HG03175 (cell line): ENCODE results near the gene CASZ1.

Source experiments
- ATAC-seq: cut with Tn5 transposase; IDR thresholded peaks from one replicate; pipeline ENCODE4 v1.9.1; 2021; ENCODE audit warnings: mild to moderate bottlenecking, moderate library complexity; ENCODE audit not compliant: unreplicated experiment

The CASZ1 gene, protein sequence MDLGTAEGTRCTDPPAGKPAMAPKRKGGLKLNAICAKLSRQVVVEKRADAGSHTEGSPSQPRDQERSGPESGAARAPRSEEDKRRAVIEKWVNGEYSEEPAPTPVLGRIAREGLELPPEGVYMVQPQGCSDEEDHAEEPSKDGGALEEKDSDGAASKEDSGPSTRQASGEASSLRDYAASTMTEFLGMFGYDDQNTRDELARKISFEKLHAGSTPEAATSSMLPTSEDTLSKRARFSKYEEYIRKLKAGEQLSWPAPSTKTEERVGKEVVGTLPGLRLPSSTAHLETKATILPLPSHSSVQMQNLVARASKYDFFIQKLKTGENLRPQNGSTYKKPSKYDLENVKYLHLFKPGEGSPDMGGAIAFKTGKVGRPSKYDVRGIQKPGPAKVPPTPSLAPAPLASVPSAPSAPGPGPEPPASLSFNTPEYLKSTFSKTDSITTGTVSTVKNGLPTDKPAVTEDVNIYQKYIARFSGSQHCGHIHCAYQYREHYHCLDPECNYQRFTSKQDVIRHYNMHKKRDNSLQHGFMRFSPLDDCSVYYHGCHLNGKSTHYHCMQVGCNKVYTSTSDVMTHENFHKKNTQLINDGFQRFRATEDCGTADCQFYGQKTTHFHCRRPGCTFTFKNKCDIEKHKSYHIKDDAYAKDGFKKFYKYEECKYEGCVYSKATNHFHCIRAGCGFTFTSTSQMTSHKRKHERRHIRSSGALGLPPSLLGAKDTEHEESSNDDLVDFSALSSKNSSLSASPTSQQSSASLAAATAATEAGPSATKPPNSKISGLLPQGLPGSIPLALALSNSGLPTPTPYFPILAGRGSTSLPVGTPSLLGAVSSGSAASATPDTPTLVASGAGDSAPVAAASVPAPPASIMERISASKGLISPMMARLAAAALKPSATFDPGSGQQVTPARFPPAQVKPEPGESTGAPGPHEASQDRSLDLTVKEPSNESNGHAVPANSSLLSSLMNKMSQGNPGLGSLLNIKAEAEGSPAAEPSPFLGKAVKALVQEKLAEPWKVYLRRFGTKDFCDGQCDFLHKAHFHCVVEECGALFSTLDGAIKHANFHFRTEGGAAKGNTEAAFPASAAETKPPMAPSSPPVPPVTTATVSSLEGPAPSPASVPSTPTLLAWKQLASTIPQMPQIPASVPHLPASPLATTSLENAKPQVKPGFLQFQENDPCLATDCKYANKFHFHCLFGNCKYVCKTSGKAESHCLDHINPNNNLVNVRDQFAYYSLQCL (N-terminal part only)

GRCh38 chr1:10796029-10796944 lies at the start of gene CASZ1:
TSS of gene CASZ1 (minus strand) at chr1:10796646. CDS start at chr1:10693889, 102,757 bp downstream.
- ATAC-seq: no peak

- no peak for ATAC-seq
These were observed 47.3 kb upstream of the CASZ1 start for GRCh38 chr1:10843697-10844096.

- ATAC-seq: no peak
These were observed 44.7 kb upstream of the CASZ1 start for GRCh38 chr1:10841118-10841517.

DNA sequence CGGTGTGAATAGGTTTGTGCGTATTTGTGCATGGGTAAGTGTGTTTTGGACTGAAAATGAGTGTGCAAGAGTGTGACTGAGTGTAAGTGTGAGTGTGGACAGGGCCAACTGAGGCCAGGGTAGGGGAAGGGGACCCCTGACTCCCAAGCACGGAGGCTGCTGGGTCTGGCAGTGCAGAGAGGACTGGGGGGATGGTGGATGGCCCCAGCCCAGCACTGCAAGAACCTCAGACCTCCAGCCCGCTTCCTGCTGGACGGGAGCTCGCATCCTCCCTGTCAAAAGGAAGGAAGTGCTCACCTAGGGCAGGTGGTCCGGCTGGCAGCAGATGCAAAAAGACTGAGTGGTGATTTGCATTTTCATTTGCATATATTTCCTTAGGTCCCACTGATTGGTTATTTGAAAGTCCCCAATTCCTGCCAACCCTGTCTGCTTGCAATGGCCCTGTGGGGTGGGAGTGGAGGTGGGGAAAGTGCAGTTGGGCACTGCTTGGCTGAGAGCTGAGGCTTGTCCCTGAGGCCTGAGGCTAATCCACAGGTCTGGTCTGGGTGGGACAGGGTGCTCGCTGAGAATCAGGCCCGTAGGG lies 42.8 kb upstream of the CASZ1 start:
- no peak for ATAC-seq

GRCh38 chr1:10838541-10838940 lies 42.1 kb upstream of the CASZ1 start:
- no peak for ATAC-seq

DNA sequence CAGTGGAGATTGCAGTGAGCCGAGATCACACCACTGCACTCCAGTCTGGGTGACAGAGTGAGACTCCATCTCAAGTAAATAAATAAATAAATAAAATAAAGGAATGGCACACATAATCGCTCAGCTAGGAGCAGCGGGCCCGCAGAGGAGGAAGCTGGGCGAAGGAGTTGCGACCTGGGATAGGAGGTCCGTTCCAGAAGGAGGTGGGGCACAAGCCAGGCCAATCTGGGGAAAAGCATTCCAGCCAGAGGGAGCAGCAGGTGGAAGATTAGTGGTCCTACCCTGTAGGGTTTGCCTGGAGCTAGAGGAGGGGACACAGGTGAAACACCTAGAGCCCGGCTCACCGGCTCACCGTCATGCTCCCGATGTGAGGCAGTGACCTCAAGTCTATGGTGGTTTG lies 40.3 kb upstream of the CASZ1 start:
- no peak for ATAC-seq

GRCh38 chr1:10835822-10836421 lies 39.5 kb upstream of the CASZ1 start:
- ATAC-seq: no peak

DNA sequence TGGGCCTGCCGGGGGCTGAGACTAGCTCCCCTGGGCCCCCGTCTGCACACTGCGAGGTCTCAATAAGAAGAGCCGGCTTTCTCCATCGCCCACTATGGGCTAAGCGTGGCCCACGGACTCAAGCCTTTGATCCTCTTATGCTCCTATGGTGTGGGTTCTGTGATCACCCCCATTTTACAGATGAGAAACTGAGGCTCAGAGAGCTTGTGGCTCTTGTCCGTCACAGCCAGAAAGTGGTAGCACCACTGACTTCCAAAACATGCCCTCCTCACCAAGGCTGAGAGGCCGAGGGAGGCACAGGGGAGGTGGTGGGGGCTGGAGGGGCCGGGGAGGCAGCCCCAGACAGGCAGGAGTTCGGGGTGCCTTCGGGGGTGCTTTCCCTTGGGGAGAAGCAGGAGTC lies 39.0 kb upstream of the CASZ1 start:
- ATAC-seq: no peak

GRCh38 chr1:10834770-10835412 lies 38.4 kb upstream of the CASZ1 start:
- no peak for ATAC-seq

GRCh38 chr1:10833630-10834557 lies 37.4 kb upstream of the CASZ1 start:
- ATAC-seq: no peak

DNA sequence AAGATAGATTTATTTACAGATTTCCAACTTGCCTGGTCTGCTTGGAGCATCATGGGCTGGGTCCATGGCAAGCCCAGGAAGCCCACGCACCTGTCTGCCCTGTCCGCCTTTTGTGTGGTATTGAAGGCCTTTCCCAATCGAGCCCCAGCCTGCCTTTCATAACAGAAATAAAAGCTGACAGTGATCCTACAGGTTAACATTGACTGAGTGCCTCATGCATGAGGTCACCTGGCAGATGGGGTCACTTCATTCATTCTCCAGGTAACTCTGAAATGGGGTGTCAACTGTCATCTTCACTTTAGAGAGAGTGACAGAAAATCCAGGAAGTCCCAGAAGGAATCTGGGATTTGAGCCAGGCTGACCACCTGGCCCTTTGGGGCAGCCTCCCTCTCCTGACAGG lies 36.3 kb upstream of the CASZ1 start:
- ATAC-seq: no peak

DNA sequence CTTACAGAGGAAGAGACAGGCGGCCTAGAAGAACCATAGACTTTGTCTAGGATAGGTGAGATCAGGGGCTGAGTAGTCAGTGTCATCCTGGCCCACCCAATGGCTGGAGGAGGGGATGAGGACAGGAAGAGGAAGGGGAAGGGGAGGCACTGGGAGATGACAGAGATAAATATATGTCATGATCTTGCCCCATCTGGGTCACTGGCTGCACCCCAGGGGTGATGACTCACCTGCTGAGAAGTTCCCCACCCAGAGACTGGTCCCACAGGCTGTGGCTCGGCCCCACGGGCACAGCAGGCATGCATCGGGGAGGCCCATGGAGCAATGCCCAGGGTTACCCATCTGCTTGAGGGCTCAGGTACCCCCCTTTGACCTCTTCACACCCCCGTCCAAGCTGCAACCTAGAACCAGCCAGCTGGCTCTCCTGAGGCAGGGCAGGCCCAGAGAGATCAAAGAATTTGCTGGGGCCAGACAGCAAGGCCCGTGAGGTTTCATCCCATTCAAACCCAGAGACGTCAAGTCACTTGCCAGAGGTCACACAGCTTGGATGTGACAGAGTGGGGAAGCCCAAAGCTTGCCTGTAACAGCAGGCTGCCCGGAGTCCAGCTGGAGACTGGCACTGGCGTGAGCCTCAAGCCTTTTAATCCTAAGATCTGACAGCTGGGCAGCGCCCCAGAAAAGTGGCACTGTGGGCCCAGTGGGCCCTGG lies 34.7 kb upstream of the CASZ1 start:
- ATAC-seq: no peak

DNA sequence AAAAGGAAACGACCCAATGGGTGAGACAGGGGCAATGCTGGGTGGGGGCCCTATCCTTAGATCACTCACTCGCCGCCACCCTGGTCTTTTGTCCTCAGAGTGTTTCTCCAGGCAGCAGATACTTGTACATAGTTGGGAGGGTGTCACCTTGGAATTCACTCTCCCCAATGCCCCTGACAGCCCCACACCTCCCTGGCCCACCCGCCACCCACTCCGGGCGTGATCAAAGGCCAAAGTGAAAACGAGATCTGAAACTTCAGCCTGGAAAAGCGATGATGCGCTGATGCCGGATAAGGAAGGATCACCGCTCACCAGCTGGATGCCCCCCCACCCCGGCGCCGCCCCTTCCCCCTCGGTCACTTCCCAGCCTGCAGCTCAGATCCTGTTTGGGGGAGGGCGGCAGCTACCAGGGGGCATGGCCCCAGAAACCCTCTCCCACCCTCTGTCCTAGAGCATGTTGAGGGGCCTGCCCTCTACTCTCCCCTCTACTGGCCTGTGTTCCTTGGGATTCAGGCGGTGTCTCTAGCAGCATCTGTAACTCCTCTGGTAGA lies 33.6 kb upstream of the CASZ1 start:
- ATAC-seq: no peak

- ATAC-seq: no peak
These were observed 32.8 kb upstream of the CASZ1 start for GRCh38 chr1:10829067-10829818.

DNA sequence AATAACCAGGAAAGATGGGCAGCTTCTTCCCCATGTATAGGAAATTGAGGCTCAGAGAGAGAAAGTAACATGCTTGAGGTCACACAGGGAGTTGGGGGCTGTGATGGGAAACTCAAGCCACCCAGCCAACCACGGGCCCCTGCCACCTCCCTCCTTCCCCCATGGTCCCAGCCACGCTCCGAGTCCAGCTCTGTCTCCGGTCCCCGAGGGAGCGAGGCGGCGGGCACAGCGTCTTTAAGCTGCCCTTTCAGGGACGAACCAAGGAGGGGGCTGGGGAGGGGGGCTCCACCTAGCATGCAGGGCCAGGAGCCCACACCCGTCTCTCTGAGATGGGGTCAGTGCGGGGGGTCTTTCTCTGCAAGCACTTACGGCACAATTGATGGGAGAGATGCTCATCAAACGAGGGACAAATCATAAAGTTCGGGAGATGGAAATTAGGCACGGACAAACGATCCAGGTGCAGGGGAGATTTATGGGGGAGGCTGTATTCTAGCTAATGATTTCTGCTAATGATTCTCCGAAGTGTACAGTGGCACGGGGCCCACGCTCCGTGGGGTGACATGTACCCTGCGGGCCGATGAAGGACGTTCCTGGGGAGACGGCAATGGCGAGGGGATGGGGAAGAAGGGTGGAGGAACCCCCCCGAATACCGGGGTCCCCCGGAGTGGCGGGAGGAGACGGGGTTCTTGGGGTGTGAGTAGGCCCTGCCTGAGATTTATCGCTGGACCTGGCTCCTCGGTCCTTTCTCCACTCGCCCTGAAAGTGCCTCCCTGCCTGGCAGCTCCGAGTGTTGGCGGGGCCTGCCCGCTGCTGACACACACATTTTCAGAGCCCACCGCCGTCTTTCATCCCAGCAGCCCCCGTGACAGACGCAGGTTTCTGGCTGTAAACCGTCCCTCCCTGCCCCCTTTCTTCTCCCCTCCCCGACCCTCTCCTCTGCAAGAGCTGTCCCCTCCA lies 31.2 kb upstream of the CASZ1 start:
- no peak for ATAC-seq
